SK-N-SH (cell line): ENCODE data around the gene WDR27.

Source experiments
- CHD2 ChIP-seq: fragments of 150-350 bp; IDR thresholded peaks from 2 replicates; pipeline ENCODE4 v1.6.1; 2018; ENCODE audit warnings: low read length; ENCODE audit not compliant: partially characterized antibody
- CTCF ChIP-seq: fragments of 200-600 bp; sonication (generic); IDR thresholded peaks from 2 replicates; pipeline ENCODE4 v1.6.1; 2017; ENCODE audit warnings: antibody characterized with exemption, mild to moderate bottlenecking, moderate library complexity
- ELF1 ChIP-seq: IDR thresholded peaks from 2 replicates; pipeline ENCODE4 v1.4.0; 2012
- FOSL2 ChIP-seq: IDR thresholded peaks from 2 replicates; pipeline ENCODE4 v1.4.0; 2012; ENCODE audit warnings: low read depth, mild to moderate bottlenecking, moderate library complexity, borderline replicate concordance
- FOXM1 ChIP-seq: IDR thresholded peaks from 2 replicates; pipeline ENCODE4 v1.4.0; 2012; ENCODE audit warnings: low read depth, mild to moderate bottlenecking
- GABPA ChIP-seq: IDR thresholded peaks from 2 replicates; pipeline ENCODE4 v1.4.0; 2012; ENCODE audit warnings: low read depth, mild to moderate bottlenecking
- MAX ChIP-seq: IDR thresholded peaks from 2 replicates; pipeline ENCODE4 v1.4.0; 2012; ENCODE audit warnings: low read depth
- NFIC ChIP-seq: IDR thresholded peaks from 2 replicates; pipeline ENCODE4 v1.4.0; 2012; ENCODE audit warnings: borderline replicate concordance
- POLR2AphosphoS5 ChIP-seq: IDR thresholded peaks from 2 replicates; pipeline ENCODE4 v1.6.1; 2012; ENCODE audit warnings: low read depth, low read length
- TAF1 ChIP-seq: IDR thresholded peaks from 2 replicates; pipeline ENCODE4 v1.6.1; 2012; ENCODE audit warnings: low read depth, mild to moderate bottlenecking, low read length, moderate library complexity, borderline replicate concordance
- USF1 ChIP-seq: IDR thresholded peaks from 2 replicates; pipeline ENCODE4 v1.4.0; 2012; ENCODE audit warnings: low read depth, borderline replicate concordance

GRCh38 chr6:169407325-169407724 is 294.5 kb downstream of the WDR27 start:
- no peak for TF ChIP-seq POLR2AphosphoS5
- TF ChIP-seq FOSL2 = no peak
- TF ChIP-seq MAX = no peak
- TF ChIP-seq TAF1 = no peak
- no peak for TF ChIP-seq CHD2
- TF ChIP-seq NFIC = no peak
- no peak for TF ChIP-seq GABPA
- no peak for TF ChIP-seq CTCF
- no peak for TF ChIP-seq FOXM1
- TF ChIP-seq USF1 = no peak
- no peak for TF ChIP-seq ELF1
